Stomach (tissue), 4 donors: Measurements from ENCODE around the gene TNRC6C.

Experiments
- CTCF ChIP-seq, 7 experiments: fragments of 450-650 bp in 4 of 7; fragments of 200-600 bp in 3 of 7; sonication (generic) in 3 of 7; IDR thresholded peaks; one replicate each; pipeline ENCODE4 v1.5.1; 2016 to 2019; ENCODE audit warnings: antibody characterized with exemption in 7 of 7, control low read depth in 2 of 7, mild to moderate bottlenecking in 1 of 7
- POLR2A ChIP-seq, 4 donors: fragments of 450-650 bp; IDR thresholded peaks; one replicate each; pipeline ENCODE4 v1.6.1; 2016; ENCODE audit warnings: antibody characterized with exemption in 4 of 4, control low read depth in 2 of 4, mild to moderate bottlenecking in 1 of 4, moderate library complexity in 1 of 4

- TF ChIP-seq CTCF (IDR thresholded peaks at IDR 0.05) (no peak), POLR2A (IDR thresholded peaks at IDR 0.05) (no peak)
Observed at GRCh38 chr17:77916703-77917481, 41.6 kb upstream of the TNRC6C start.
